Skeletal muscle cell (primary cell): ENCODE measurements around the gene NKG7.
A peak's percentile ranks its signal among the peaks of the same experiment; 100 is the strongest.

Experiments
- DNase-seq: peaks from one replicate; pipeline ENCODE4 v3.0.0-alpha.2; 2010; ENCODE audit warnings: low read depth
- H3K4me3 ChIP-seq: 2 replicates; pipeline ENCODE4 v1.5.1; 2011; ENCODE audit warnings: low read depth, mild to moderate bottlenecking, control low read depth, low read length, moderate library complexity

The NKG7 gene

DNA sequence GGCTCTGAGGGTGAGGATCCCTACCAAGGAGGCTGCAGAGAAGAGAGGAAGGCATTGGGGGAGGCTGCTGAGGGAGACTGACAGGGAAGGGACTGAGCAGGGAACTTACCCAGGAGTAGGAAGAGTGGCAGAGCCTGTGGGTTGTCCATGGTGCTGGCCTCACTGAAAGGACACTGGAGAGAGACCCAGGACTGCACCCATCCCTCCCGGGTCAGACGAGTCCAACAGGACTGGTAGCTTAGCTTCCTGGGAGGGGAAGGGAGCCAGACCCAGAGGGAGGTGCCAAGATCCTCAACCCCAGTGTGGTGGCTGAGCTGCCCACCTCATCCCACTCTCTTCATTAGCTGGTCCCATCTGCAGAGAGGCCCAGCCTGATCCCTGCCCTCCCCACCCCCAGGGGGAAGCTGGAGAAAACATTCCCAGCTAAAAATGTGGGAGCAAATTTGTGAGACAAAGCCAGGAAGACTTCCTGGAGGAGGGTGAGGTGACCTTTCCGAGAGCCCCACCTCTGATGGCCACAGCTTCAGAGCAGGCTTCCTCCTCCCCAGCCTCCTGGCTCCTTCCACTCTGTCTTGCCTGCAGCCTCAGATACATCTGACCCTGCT, 30.4 kb downstream of the NKG7 start, which contains the start of gene VSIG10L:
TSS of gene VSIG10L (minus strand) at position 164 of the 605 bp plus-strand sequence. CDS start at position 149, 15 bp downstream.
- DNase-seq = no peak
- H3K4me3 ChIP-seq = no peak within 1 kb of the TSS

DNA sequence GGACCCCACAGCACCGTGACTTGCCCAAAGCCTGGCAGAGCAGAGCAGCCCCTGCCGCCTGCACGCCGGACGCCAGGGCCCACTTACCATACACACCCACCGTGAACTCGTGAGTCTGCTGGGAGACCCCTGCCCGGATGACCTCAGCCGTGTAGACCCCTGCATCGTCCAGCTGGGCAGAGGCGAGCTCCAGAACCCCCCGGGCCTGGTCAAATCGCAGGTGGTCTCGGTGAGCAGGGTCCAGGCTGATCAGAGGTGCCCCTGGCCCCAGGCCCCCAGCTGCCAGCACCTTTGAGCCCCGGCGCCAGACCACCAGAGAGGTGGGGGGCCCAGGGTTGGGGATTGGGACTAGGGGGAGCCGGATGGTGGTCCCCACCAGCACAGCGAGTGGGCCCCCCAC, 31.4 kb downstream of the NKG7 start:
- DNase-seq = no peak
- H3K4me3 ChIP-seq = no peak overlapping the region

DNA sequence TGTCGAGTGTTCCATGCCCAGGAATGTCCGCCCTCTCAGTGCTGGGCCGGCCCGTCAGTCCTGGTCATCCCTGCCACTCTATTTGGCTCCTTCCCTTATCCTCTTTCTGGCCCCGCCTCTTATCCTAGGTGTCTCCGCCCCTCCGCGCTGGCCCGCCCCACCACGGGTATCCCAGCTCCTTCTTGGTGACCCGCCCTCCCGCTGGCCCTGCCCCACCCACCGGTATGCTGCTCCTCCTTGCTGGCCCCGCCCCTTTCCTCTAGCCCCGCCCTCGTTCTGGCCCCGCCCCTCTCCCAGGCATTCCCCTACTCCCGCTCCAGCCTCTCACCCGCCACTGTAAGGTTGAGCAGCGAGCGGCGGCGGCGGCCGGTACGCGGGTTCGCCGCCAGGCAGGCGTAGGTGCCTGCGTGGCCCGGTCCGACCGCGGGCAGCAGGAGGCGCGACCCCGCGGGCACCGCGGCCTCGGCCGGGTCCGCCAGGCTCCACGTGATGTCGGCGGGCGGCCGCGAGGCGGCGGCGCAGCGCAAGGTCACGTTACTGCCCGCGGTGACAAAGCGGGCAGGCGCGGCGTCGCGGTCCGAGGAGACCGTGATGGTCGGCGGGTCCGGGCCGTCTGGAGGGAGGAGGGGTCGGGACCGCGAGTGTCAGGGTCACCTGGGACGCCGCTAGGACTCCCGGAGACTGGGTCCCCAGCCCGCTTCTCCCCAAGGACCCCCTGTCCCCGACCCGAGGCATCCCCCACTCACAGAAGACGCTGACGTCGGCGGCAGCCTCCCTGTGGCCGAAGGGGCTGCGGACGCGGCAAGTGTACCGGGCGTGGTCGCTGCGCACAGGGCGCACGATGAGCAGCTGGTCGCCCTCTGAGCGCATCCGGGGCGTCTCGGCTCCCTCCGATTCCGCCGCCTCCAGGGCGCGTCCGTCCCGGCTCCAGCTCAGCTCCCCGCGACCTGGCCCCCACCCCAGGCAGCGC, 32.5 kb downstream of the NKG7 start:
- DNase-seq = peak; percentile 91

DNA sequence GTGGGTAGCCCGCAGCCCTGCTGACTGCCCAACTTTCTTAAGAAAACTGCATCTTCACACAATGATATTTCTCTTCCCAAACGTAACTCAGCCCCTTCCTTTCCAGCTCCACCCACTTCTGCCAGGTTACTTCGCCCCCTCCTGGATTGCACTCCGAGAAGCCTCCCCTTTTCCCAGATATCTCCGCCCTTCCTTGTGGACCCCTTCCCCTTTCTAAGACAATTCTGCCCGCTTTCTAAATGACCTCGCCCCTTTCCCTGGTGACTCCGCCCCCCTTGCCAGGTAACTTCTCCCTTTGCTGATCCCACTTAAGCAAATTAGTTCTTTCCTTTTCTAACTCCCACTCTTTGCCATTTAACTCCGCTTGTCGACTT, 33.2 kb downstream of the NKG7 start:
- H3K4me3 ChIP-seq = peak overlapping the region; percentile 67
- no peak for DNase-seq

More for the DNA sequence above, 32.5 kb downstream of the NKG7 start:
- H3K4me3 ChIP-seq = peak overlapping the region; percentile 67

DNA sequence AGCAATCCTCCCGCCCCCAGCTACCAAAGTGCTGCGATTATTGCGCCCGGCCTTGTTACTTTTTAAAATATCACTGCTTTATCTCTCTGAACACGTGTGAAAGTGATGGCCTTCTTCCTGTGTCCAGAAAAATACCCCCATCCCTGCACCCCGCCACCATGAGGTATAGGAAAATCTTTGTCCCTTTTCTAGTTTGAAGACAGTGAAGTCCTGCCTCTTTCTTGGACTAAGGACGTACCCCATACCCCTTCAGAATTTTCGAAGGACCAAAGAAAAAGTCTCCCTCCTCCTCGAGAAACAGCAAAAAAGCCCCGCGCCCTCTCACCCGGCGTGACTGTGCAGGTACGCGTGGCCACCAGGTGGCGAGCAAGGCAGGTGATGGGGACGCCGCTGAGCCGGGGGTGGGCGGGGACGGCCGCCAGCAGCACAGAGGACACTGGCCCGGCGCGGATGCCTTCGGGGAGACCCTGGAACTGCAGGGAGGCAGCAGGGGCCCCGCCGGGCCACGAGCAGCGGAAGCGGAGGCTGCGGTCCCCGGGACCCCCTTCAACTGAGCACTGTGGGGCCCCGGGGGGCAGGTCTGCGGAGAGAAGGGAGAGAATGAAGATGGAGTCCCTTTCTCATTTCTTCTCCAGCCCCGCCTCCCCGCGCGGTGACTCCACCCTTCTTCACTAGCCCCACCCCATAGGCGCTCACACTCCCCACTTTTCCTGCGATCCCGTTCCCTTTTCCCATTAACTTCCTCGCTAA, 33.7 kb downstream of the NKG7 start:
- peak overlapping the region; percentile 67 for H3K4me3 ChIP-seq

DNA sequence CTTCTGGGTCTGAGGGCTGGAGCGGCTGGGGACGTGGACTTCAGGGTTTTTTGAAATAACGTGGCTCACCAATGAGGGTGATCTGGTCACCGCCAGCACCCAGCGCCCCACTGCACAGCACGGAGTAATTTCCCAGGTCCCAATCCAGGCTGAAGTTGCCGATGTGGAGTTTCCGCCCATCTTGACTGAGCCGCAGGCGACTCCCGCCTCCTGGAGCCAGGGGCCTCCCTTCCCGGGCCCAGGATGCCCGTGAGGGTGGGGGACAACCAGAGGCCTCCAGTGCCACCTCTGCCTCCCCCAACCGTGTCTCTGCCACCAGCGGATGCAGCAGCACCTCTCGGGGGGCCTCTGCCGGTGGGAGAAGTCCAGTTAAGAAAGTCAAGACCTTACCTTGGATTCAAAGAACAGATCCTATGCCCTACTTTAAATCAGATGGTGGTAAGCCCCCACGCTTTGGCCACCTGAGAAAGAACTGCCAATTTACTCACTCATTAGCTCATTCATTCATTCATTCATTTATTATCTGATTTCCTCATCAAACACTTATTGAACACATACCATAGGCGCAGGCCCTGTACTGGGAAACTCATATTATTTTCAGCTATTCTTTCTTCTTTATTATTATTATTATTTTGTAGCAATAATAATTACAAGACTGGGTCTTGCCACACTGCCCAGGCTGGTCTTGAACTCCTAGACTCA, 34.4 kb downstream of the NKG7 start:
- DNase-seq = no peak

More for the DNA sequence above, 33.7 kb downstream of the NKG7 start:
- DNase-seq = peak; percentile 19

DNA sequence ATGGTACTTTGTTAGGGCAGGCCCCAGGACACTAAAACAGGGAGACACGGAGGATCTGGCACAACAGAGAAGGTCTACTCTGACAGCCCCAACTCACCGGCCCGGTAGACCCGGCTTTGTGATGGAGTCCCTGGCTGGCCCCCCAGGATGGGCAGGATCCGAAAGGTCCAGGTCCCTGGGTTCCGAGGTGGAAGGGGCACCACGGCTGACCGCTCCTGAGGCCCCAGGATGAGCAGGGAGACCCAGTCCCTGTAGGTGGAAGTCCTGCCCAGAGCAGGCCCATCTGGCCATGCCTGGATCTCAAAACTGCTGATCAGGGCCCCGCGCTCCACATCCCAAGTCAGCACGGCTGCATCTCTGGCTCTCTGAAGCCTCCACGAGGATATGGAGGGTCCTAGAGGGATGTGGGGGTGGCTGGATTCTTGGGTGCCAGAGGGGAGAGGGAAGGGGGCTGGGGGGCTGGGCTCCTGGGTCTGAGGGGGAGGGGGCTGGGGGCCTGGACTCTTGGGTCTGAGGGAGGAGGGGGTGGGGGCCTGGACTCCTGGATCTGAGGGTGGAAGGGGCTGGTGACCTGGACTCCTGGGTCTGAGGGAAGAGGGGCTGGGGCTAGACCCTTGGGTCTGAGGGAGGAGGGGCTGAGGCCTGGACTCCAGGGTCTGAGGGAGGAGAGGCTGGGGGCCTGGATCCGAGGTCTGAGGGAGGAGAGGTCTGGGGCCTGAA, 35.2 kb downstream of the NKG7 start:
- H3K4me3 ChIP-seq = no peak overlapping the region
- DNase-seq = no peak

More for the DNA sequence above, 34.4 kb downstream of the NKG7 start:
- H3K4me3 ChIP-seq = no peak overlapping the region

DNA sequence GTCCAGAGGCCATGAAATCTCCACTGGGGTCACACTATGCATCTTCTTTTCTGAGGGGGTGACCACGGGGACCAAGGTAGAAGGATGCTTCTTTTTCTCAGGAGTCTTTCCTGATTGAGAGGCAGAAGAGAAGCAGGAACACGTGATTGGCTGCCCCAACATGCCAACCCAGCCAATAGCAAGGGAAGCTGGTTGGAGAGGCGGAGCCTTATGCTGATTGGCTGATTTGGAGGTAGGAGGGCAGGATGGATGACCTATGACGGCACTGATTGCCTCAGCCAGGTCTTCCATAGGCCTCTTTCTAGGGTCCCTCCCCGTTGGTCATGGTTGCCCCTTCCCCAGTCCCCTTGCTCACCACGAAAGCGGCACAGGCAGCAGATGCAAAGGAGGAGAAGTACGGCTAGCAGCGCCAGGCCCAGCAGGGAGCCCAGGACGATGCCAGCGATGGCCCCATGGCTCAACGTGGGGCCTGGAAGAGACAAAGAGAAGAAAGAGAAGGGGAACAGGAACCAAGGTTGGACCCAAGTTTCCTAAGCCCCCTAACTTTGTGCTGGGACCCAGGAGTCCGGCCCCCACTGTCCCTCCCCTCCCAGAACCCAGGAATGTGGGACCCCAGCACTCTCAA, 38.5 kb downstream of the NKG7 start:
- DNase-seq = no peak
- H3K4me3 ChIP-seq = no peak overlapping the region

DNA sequence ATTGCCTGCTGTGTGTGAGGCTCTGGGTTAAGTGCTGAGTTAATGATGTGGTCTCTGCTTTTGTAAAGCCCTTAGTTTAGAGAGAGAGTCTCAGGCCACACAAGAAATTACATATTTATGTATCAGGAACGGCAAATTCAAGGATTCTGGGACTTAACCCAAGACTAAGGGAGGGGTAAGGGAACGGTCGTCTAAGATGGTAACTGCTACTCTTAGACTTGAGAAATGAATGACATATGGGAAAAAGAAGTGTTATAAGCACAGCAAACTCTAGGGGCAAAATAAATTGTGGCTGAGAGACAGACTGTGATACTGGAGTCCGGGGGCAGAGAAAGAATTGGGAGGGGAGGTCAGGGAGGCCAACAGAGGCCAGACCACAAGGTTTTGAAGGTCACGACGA, 40.7 kb downstream of the NKG7 start:
- no peak for DNase-seq

DNA sequence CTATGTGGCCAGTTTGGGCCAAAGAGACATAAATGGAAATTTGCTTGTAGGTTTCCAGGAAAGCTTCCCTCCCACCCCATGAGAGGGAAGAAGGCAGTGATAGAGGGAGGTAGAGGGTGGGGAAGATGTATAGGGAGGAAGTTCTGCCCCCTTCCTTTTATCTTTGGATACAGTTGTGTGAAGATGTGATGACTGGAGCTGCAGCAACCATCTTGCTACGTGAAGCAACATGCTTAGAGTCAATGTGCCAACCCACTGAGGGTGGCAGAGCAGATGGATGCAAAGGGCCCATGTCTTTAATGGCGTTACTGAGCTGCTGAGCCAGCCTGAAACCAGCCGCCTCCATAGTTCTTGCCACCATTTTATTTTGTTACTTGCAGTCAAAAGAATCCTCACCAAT, 41.3 kb downstream of the NKG7 start:
- H3K4me3 ChIP-seq = no peak overlapping the region
- DNase-seq = no peak

More for the DNA sequence above, 40.7 kb downstream of the NKG7 start:
- no peak overlapping the region for H3K4me3 ChIP-seq

DNA sequence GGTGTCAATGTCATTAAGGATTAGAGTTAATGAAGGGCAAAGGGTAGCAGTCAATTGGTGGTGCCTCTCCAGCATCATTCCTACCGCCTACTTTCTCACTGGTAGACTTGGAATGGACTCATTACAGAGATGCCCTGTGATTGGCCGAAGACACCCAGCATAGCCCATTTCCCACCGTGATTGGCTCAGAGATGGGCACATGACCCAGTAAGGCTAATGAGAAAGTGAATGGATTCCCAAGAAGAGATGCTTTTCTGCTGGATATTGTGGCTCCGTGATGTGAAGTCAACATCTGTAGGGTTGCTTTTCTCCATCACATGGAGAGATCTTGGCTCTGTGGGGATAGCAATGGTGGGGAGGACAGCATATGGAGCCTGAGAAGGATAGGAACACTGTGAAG, 42.1 kb downstream of the NKG7 start:
- no peak for DNase-seq
- no peak overlapping the region for H3K4me3 ChIP-seq

DNA sequence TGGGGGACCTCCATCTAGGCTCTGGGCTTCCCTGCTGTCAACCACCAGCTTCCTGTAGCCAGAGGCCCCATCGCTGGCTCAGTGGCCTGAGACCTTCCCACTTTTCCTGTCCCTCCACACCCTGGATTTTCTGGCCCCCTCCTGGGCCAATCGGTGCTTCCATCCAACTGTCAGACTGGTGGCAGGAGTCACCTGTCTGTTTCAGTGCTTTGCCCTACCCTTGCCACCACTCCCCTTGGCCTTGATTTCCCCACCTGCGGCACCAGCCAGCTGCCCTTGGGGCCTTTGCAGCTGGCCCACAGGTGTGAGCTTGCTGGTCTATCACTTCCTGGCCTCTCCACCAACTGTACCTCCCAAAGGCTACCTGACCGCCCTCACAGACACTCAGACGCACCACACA, 43.0 kb downstream of the NKG7 start:
- DNase-seq = no peak
- no peak overlapping the region for H3K4me3 ChIP-seq

DNA sequence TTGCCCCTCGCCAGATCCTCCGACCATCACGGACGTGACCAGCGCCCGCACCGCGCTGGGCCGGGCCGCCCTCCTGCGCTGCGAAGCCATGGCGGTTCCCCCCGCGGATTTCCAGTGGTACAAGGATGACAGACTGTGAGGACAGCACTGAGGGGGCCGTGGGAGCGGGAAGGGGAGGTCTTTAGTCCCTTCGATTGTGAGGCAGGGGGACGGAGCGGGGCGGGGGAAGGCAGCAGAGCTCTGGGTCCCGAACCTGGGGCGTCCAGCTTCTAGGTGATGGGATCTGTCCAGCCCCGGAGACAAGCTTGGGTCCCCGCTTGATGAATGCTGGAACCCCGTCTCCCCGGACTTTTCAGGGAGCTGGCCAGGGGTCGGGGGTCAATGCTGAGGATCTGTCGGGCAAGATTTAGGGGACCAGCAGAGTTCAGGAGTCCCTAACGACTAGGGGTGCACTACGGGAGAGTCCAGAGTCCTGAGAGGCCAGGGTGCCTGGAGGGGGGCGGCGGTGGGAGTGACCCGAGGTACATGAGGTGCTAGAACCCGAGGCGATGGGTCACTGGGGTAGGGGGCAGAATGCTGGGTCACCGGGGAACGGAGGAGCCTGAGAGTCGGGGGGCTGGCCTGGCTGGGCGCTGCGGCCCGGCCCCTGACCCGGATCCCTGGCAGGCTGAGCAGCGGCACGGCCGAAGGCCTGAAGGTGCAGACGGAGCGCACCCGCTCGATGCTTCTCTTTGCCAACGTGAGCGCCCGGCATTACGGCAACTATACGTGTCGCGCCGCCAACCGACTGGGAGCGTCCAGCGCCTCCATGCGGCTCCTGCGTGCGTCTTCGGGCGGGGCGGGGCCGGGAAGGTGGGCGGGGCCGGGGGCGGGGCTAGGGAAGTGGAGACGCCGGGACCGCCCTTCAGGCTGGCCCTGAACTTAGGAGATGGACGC, 45.1 kb downstream of the NKG7 start:
- H3K4me3 ChIP-seq = peak overlapping the region; percentile 32

DNA sequence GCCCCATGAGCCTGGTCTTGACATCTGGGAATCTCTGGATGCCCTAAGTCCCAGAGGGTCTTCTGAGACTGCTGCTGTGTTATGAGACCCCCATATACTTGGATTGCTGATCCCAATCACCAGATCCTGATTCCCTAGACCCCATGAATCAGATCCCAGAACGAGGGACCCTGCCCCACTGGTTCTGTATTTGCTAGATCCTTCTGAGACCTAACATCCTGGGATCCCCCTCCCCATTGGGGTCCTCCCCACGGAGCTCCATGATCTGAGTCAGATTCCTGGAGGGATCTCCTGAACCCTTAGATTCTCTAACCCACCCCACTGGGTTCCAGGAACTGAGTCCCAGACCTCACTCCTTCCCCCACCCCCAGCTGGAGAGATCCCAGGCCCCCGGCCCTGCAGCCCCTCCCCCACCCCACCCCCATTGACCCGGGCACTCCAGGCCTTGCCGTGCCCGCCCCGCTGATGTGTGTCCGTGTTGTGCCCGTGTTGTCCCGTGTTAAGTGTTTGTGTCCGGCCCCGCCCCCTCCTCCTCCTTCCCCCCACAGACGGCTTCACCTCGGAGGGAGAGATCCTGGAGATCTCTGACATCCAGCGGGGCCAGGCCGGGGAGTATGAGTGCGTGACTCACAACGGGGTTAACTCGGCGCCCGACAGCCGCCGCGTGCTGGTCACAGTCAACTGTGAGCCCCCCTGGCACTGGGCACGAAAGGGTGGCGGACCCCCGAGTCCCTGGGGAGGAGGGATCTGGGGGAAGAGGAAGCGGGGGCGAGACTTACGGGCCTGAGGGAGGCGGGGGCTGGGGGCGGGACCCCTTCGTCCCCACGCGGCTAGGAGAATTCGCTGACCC, 46.0 kb downstream of the NKG7 start:
- no peak for DNase-seq

More for the DNA sequence above, 45.1 kb downstream of the NKG7 start:
- DNase-seq = no peak

DNA sequence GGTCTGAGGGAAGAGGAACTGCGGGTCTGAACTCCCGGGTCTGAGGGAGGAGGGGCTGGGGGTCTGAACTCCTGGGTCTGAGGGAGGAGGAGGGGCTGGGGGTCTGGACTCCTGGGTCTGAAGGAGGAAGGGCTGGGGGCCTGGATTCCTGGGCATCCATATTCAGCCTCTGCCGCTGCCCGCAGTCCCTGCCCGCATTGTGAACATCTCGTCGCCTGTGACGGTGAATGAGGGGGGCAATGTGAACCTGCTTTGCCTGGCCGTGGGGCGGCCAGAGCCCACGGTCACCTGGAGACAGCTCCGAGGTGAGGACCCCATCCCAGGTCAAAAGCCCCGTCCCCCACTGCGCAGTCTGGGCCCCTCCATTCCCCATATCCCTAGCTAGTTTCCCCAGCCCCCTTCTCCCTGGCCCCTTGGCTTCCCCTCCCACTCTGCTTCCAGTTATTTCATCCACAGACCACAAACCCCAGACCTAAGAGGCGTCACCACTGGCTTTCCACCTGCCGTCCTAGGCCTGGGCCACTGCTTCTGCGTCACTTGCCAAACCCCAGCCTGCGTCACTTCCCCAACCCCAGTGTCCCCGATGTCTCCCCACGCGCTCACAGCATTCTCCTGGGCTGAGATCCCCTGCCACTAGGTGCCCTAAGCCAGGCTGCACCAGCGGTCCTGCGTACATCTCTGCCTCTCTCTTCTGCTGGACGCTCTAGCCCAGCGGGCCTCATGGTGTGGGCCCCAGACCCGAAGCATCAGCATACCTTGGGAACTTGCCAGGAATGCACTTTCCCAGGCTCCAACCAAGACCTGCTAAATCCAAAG, 47.1 kb downstream of the NKG7 start:
- DNase-seq = no peak
- H3K4me3 ChIP-seq = no peak overlapping the region

More for the DNA sequence above, 46.0 kb downstream of the NKG7 start:
- peak overlapping the region; percentile 3 for H3K4me3 ChIP-seq

DNA sequence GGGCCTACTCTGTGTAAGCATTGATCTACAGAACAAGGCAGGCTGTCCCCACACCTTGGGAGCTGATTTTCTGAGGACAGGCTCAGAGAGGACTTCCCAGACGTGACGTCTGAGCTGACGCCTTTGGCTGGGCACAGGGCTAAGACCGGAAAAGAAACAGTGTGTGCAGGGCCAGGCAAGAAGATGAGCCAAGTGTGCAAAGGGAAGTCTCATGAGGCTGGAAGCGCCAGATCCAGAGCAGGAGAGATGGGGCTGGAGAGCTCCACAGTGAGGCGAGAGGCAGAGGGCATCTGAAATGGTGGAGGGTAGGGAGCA, 48.3 kb downstream of the NKG7 start:
- no peak overlapping the region for H3K4me3 ChIP-seq
- no peak for DNase-seq
